Activated gamma-delta T cell treated with Interleukin-2 at 50 U/mL for 16 hours (primary cell): ENCODE measurements around the gene ATOSA.

Source experiments
- DNase-seq: peaks from one replicate; pipeline ENCODE4 v3.0.0-alpha.2; 2020

Gene ATOSA

GRCh38 chr15:52651114-52651513 lies 28.1 kb downstream of the ATOSA start:
- no peak for DNase-seq

- DNase-seq = no peak
Observed at GRCh38 chr15:52649686-52650085, 29.5 kb downstream of the ATOSA start.

- no peak for DNase-seq
Observed at GRCh38 chr15:52645916-52646315, 33.3 kb downstream of the ATOSA start.

GRCh38 chr15:52642386-52643361 lies 36.5 kb downstream of the ATOSA start:
- no peak for DNase-seq

GRCh38 chr15:52636459-52636858 lies 42.7 kb downstream of the ATOSA start:
- no peak for DNase-seq

GRCh38 chr15:52635908-52636307 lies 43.3 kb downstream of the ATOSA start:
- no peak for DNase-seq
